ENCODE data around the gene ISCU.

The ISCU gene

DNA sequence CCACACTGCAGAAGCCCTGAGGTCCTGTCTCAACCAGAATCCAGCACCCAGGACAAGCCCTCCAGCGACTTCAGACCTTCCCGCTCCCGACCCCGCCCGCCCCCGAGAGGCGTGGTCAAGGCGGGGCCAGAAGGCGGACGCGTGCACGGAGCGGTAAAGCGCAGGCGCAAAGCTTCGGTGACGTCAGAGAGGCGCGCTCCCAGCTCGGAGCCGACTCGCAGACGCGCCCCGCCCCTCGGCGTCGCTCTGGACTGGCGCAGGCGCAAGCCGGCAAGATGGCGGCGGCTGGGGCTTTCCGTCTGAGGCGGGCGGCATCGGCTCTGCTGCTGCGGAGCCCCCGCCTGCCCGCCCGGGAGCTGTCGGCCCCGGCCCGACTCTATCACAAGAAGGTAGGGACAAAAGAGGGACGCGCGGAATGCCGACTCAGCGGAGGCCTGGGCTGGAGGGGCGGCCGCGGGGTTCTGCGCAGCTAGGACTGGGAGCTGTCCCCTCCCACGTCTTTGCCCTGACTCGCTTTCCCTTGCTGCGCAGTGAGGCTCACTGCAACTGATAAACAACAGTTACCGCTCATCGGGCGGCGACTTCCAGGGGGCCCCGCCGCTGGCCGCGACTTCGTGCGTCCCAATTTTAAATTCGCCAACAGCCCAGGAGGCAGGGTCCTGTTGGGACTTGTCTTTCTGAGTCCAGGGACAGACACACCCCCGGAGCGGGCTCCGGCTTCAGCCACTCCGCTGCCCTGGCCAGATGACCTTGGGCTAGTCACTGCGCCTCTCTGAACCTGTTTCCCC lies at the start of gene ISCU:
ISCU (plus strand) TSS at position 249 of the 788 bp plus-strand sequence; CDS start at position 276, 27 bp downstream.
- peak; percentile 99 for DNase-seq

DNA sequence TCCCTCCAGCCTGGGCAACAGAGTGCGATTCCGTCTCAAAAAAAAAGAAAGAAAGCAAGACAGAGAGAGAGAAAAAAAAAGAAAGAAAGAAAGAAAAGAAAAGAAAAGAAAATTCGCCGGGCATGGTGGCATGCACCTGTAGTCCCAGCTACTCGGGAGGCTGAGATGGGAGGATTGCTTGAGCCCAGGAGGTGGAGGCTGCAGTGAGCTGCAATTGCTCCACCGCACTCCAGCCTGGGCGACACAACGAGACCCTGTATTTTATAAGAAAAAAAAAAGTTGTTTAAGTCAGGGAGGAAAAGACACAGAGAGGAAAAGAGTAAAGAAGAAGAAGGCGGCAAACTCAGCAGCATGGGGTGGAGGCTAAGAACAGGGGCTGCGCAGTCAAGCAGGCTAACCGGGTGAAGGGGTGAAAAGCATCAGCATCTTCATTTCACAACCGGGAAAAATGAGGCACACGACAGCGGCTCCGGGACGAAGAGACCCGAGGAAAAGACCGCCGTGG lies 47.9 kb upstream of the ISCU start:
- DNase-seq: no peak

DNA sequence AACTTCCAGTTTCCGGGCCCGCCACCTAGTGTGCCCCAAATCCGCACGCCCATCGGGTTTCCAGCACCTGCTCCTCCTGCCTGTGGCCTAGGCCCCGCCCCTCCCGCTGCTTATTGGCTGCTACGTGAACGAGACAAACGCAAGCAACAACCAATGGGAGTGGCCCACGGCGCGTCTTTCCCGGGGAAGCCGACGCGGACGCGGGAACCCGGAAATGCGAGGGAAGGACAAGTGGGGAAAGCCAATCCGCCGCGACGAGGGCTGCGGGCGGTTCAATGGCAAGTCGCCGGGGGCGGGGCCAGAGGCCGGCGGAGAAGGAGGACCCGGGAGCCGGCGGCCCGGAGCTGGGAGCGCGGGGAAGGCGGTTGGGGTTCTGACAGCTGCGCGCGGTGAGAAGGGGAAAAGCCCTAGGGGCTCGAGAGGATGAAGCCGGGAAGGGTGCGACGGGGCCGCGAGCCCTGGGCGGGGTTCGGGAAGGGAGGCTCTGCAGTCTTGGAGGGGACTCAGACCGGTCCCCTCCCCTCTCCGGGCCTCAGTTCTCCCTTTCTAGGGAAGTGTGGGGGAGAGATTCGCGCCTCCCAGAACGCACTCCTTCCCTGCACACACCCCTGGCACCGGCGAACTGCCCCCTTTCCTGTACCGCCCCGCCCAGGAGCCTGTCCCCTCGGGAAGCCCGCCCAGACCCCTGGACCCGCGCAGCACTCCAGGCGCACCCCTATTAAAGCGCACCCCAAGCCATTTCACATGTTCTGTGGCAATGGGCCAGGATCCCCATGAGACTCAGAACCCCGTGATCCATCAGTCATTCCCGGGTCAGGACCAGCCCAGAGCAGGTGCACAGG lies 47.2 kb upstream of the ISCU start, which contains the start of gene FICD:
FICD (plus strand) TSS at position 305 of the 842 bp plus-strand sequence. CDS start 1,696 bp downstream, outside the sequence.
- peak; percentile 100 for DNase-seq

DNA sequence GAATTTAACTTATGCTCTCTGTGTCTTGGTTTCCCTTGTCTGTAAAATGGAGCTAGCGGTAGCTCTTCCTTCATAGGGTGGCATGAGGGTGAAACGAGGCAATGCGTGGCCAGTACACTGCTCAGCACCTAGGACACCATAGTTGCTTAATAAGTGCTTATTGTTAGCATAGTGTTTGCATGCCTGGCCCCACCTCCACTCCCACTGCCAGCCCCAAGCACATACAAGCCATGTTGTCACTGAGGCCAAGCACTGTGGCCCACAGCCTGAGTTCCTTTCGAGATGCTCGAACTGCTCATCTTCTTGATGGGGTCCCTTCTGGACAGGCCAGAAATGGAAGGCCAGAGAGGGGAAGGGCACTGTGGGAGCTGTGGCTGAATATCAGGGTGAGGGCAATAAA lies 46.5 kb upstream of the ISCU start:
- no peak for DNase-seq

- DNase-seq: no peak
These were observed 45.7 kb upstream of the ISCU start for GRCh38 chr12:108516511-108517275.

DNA sequence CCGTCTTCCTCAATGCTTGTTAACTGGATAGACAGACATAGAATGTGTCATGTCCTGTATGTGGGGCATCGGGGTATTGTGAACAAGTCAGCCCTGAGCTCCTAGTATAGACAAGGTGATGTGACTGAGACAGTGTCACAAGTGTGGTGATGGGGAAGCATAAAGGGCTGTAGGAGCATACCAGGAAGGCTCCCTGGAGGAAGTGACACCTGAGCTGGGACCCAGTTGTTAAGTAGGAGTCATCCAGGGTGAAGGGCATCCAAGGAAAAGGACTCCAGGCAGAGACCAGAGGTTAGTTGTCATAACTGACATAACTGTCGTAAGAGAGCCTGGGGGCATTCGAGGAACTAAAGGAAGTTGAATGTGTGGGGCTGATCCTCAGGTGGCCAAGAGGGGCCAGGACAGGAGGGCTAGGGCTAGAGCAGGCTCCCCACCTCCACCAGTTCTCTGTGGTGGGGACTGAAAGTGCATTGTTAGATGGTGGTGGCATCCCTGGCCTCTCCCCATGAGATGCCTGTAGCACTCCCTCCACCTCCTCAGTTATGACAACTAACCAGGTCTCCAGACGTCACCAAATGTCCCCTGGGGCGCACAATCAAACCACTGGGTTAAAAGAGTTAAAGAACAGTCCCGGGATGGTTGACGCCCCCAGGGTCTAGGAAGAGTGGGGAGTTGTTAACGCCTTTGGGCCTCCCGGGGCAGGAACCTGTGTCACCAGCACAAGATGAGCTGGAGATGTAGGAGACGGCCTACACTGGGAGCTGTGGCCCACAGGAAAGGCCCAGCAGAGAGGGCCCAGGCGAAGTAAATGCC lies 44.9 kb upstream of the ISCU start:
- DNase-seq: no peak

DNA sequence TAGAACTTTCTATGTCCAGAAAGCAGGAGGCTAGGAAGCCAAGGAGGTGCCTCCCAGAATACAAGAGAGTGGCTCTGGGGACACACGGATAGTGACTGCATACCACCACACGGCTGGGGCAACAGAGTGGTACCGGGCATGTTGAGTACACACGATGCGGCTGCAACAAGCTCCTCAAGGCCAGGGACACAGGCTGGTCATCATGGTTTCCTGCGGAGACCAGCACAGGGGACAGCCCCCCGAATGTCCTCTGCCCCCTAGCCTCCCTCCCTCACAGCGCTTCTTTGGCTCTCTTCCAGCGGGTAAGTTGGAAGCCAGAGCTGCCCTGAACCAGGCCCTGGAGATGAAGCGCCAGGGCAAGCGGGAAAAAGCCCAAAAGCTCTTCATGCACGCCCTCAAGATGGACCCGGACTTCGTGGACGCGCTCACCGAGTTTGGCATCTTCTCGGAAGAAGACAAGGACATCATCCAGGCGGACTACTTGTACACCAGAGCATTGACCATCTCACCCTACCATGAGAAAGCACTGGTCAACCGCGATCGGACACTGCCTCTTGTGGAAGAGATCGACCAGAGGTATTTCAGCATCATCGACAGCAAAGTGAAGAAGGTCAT lies 44.2 kb upstream of the ISCU start:
- no peak for DNase-seq

DNA sequence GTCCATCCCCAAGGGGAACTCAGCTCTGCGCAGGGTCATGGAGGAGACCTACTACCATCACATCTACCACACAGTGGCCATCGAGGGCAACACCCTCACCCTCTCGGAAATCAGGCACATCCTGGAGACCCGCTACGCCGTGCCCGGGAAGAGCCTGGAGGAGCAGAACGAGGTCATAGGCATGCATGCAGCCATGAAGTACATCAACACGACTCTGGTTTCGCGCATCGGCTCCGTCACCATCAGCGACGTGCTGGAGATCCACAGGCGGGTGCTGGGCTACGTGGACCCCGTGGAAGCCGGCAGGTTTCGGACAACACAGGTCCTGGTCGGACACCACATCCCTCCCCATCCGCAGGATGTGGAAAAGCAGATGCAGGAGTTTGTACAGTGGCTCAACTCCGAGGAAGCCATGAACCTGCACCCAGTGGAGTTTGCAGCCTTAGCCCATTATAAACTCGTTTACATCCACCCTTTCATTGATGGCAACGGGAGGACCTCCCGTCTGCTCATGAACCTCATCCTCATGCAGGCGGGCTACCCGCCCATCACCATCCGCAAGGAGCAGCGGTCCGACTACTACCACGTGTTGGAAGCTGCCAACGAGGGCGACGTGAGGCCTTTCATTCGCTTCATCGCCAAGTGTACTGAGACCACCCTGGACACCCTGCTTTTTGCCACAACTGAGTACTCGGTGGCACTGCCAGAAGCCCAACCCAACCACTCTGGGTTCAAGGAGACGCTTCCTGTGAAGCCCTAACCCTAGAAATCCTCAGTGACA lies 43.5 kb upstream of the ISCU start:
- DNase-seq: no peak

DNA sequence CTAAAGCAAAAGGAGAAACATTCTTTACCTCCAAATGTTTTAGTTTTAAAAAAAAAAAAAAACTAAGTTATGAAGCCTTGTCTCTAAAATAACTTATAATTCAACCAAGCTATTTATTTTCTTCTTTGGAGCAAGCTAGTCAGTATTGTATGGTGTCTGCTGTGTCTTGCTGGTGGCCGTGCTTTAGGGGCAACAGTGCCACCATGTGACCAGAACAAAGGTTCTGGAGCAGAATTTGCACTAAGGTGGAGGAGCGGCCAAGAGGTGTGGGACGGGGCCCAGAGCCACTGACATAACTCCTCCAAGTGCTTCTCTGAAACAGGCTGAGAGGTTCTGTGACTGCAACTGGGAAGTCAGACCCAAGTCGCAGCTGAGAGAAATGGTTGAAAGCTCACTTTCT lies 42.8 kb upstream of the ISCU start:
- DNase-seq: no peak

- DNase-seq: no peak
These were observed 39.0 kb upstream of the ISCU start for GRCh38 chr12:108523365-108523764.

DNA sequence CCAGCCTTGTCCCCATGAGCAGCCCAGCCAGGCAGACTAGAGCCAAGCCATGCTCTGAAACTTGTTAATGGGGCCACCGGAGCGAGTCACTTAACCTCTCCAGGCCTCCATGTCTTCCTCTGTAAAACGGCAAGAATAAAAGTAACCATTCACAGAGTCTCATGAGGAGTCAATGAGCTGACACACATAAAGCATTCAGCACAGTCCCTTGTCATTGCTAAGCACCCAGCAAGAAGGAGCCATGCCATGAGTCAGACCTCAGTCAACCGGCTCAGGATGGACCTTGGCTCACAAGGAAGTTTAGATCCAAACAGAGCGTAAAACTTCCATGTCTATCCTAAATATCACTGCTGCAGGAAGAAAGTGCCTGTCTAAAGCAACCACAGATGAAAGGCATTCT lies 36.7 kb upstream of the ISCU start:
- DNase-seq: no peak

- DNase-seq: no peak
These were observed 35.8 kb upstream of the ISCU start for GRCh38 chr12:108526482-108527165.

GRCh38 chr12:108527166-108527496 lies 35.3 kb upstream of the ISCU start:
- no peak for DNase-seq

GRCh38 chr12:108530161-108530560 lies 32.2 kb upstream of the ISCU start:
- no peak for DNase-seq

DNA sequence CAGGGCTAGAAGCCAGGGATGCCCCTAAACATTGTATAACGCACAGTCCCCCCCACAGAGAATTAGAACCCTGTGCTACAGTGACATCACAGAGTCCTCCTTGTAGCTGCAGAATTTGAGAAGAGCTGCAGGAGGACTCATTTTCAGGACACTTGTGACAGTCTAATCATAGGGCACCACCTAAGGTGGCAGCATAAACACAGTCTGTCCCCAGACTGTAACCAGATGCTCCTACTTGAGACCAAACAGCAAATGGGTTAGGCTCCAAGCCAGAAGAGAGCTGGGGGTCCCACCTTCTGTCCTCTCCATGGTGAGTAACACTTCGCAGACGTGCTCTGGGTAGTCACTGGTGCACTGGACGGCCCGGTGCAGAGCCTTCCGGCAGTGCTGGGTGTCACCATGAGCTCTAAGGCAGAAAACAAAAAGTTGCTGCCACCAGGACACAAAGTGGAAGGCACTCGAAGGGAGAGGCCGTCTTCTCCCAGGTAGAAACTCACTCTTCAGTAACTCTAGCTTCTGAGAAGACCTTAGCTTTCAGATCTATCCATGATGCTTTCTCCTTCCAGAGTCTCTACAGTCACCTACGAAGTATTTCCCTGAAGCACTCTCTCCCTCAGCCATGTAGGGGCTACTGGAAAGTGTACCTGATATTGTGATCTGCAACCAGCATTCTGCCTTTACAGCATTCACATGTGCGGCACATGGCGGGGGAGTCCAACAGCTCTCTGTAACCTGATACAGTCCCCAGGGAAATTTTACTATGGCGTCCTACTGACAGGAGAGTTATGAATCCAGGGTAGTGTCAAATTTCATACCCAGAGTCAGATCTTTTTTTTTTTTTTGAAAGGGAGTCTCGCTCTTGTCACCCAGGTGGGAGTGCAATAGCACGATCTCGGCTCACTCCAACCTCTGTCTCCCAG lies 30.2 kb upstream of the ISCU start:
- no peak for DNase-seq

DNA sequence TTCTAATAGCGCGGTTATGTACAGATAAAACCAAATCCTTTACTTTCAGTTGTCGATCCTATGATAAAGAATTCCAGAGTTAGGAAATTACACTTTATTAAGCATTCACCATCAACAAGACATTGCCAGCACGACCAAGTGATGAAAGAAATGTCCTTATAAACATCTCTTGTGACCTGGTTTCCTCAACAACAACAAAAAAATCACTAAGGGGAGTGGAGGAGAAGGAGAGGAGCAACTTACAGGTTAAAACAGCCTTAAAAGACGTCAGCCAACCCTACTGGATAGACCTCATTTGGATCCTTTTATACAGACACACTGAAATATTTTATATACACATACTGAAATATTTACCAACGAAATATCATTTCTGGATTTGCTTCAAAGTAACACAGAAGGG lies 24.2 kb upstream of the ISCU start:
- no peak for DNase-seq

- DNase-seq: no peak
These were observed 23.7 kb upstream of the ISCU start for GRCh38 chr12:108538616-108539195.

GRCh38 chr12:108542320-108542719 lies 20.1 kb upstream of the ISCU start:
- DNase-seq: no peak

- DNase-seq: no peak
These were observed 18.7 kb upstream of the ISCU start for GRCh38 chr12:108543652-108544051.

Measured in activated CD4-positive, alpha-beta T cell treated with anti-CD3 and anti-CD28 coated beads, Interleukin-2, Interleukin-6, amounts not matched to agents 100 ng/mL and 50 ng/mL, durations not matched to agents 16 hours and 8 hours (primary cell).